GOT3 (cell line): ENCODE data around the gene AK1.
A peak's percentile ranks its signal among the peaks of the same experiment; 100 is the strongest.

ENCODE experiments used
- DNase-seq: peaks from one replicate; lab custom pipeline; 2025; ENCODE audit warnings: mixed read lengths; lab: John Stamatoyannopoulos, UW

AK1 gene, protein sequence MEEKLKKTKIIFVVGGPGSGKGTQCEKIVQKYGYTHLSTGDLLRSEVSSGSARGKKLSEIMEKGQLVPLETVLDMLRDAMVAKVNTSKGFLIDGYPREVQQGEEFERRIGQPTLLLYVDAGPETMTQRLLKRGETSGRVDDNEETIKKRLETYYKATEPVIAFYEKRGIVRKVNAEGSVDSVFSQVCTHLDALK

DNA sequence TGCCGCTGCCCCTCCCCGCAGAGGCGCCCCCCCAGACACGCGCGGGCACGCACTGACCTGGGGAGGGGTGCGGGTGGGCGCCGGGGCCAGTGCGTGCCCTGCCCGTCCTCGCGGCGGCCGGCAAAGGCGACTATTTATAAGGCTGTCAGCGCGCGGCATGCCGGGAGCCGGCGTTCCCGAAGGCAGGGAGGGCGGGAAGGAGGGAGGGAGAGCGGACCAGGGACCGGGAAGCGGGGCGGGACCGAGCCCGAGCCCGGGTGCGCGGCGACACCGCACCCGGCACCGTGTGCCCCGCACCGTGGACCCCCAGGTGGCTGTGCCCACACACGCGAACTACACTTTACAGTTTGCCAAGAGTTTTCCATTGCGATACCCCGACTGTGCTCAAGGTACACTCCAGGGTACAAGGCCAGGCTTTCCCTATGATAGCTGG lies at the start of gene AK1:
Gene AK1 (minus strand): TSS at position 110 of the 433 bp plus-strand sequence. CDS start 3,058 bp downstream, outside the sequence.
- no peak for DNase-seq

DNA sequence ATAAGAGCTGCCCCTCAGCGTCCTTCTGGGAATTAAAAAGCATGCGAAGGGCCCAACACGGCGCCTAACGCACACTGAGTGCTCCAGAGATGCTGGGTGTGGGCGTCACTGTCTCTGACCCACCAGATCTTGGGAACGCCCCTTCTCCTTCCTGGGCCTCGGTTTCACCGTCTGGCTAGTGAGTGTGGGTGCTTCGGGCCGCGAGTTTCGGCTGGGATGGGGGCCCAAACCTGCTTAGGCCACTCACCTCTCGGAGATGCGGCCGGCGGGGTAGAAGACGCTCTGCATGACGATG lies 49.4 kb upstream of the AK1 start:
- DNase-seq = no peak

DNA sequence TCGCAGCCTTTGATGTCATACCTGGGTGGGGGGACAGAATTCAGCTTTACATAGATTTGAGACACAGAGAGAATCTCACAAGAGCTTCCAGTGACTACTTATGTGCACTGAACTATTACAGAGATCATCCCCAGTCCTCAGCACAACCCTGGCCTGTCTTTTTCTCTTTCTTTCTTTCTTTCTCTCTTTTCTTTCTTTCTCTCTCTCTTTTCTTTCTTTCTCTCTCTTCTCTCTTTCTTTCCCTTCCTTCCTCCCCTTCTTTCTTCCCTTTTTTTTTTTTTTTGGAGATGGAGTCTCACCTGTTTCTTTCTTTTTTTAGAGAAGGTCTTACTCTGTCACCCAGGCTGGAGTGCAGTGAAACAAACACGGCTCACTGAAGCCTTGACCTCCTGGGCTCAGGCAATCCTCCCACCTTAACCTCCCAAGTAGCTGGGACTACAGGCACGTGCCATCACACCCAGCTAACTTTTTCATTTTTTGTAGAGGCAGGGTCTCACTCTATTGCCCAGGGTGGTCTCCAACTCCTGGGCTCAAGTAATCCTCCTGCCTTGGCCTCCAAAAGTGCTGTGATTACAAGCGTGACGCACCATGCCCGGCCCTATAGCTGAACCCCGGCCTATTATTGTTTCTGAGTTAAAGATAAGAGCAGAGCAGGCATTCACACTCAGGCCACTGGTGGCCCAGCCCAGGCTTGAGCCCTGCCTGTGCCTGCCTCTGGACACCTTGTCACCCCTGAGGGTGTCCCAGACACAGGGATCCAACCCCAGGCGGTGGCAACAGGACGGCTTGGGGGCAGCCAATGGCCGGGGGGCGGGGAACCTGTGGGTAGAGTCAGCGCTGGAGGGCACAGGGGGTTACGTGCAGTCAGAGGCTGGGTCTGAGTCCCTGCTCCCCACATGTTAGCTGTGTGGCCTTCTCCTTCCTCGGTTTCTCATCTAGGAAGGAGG lies 48.8 kb upstream of the AK1 start:
- no peak for DNase-seq

DNA sequence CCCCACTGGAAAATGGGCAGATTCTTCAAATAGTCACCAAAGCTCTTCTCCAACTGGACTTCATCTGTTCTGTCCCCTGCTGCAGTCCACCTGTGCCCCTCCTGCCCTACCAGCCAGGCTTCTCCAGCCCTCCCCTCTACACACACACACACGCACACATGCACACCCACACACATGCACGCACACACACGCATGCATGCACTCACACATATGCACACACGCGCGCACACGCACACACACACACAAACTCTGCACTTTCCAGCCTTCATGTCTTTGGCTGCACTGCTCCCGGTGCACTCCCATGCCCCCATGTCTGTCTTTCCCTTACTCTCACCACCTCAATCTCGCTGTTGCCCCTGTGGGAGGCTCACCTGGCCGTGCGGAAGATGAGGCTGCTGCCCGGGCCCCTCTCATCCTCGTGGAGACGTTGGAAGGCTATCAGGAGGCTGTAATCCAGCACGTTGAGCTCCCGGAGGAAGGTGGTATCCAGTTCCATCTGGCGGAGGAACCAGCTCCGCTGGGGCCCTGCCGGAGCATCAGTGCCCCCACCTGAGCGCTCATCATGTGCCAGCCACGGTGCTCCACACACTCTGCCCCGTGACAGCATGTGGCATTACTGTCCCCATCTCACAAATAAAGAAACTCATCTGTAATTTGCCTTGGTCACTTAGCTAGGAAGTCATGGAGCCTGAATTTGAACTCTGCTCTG lies 47.4 kb upstream of the AK1 start:
- no peak for DNase-seq

DNA sequence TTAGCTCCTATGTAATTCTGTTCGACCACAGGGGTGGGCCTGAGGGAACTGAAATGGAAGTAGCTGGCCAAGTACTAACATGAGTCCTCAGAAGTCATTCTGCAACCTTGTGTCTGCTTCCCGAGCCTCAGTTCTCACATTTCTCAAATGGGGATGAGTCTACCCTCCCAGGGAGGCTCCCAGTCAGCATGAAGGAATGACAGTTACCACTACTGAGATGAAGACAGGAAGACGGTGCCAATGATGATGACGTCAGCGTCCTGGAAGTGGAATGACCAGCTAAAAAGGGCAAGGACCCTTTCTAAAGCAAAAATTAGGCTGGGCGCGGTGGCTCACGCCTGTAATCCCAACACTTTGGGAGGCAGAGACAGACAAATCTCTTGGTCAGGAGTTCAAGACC lies 46.3 kb upstream of the AK1 start:
- DNase-seq = no peak

DNA sequence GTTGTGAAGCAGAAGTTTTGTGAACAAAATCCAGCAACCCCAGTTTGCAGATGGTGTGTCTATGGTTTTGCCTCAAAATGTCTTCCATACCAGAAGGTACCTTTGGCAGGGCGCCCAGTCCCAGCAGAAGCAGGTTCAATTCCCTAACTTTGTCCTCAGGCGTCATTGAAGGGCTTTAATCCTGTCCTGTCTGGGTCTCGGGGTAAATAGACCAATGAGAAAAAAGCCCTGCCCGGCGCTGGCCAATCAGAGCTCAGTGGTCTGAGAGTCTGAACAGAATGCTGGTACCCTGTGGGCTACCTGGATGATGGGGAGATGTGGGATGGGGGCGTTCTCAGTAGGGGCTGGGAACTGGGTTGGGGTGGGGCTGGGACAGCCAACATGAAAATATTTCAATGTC lies 45.6 kb upstream of the AK1 start:
- DNase-seq = no peak

DNA sequence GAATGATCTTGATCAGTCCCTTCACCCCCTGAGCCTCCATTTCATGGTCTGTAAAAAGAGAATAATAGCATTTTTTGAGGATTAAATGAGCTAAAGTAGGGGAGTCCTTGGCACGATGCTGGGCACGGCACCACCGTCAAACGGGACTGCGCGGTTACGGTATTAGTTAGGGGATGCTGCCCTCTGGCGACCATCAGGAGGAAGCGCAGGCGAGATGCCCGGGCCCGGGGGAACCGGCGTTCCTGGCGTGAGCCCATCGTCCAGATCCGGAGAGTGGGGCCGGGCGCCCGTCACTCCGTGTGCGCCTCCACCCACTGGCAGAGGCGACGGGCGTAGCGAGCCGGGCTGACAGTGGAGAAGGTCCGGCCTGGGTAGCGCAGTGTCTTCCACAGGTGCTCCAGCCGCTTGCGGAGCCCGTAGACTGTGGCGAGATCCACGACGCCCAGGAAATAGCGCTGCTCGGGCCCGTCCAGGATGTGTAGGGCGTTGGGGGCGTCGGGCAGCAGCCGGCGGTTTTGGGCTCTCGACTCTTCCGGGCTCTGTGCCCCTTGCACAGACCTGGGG lies 44.2 kb upstream of the AK1 start:
- no peak for DNase-seq

DNA sequence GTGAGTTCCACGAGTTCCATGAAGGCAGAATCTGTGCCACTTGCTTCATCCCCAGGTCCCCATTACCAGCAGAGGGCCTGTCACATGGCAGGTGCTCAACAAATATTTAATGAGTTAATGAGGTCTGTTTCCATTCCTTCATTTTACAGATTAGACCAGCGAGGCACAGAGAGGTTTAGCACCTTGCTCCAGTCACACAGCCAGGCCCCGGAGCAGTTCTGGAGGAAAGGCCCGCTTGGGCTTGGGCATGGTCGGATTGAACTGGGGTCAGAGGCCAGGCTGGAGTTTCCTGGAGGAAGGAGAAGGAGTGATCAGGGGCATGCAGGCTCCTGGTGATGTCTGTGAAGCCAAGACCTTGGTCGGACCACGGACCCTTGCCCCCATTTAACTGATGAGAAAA lies 43.3 kb upstream of the AK1 start:
- DNase-seq = no peak

DNA sequence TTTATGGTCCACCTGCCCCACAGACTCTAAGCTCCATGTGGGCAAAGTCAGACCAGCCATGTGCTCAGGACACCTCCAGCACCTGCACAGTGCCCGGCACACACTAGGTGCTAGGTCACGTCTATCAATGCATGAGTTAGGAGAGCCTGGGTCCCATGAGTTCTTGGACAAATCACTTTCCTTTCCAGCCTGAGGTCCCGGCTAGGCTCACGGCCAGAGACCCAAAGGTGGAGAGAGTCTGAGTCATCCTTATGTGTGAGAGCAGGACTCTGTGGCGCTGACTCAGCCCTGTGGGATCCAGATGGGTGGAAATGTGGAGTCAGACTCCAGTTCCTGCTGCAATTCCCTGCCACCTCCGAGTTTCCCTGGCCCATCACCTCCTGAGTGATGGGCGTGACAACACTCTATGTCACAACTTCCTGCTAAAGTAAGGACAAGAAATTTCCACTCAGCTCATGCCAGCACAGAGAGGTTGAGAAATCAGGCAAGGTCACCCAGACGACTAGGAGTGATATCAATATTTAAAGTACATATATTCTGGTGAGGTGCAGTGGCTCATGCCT lies 41.9 kb upstream of the AK1 start:
- peak; percentile 69 for DNase-seq

DNA sequence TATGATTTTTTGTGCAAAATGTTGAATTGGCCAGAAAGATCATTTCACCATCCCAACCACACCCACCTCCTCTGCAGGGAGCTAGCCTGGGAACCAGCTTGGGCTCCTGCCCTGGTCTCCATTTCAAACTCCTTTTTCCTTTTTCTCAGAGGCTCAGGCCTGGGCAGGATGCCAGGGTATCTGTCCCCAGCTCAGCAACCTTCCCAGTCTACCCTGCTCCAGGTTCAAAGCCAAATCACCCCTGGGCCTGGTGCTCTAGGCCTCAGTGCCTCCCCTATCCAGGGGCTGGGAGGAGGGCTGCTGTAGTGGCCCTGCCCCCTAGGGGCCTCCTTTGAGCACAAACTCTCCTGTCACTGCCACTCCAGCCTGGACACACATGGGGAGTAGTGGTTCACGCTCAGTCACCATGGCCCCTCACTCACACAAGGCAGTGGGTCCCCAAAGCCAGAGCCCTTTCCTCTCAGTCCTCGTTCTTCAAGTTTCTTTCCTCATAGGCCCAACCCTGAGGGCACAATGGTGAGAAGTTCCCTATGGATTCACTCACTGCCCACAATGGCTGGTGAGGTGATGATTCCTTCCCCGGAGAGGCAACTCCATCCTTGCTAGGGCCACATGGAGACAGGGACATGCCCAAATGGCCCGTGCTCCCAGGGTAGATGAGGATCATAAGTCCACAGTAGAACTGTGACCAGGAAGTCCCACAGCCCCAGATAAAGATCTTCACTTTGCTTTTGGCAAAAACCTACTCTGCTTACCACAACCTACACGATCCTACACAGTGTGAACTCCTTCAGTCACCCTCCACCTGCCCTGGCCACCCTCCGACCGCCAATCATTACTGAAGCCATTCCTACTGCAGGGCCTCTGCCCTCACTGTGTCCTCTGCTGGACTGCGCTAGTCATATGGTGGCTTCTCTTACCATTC lies 41.0 kb upstream of the AK1 start:
- DNase-seq = no peak

DNA sequence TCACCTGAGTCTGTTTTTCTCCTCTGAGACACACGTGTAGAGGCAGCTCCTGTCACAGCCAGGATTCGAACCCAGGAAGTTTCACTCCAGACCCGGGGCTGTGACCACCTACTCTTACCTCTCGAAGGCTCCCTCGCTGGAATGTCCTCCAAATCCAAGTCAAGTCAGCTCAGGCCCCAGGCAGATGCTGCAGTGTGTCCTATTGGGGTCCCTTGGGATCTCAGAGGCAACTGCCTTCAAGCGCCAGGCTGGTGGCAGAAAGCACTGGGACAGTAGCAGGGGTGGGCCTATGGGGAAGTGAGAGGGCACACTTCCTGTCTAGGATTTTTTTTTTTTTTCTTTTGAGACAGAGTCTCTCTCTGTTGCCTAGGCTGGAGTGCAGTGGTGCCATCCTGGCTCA lies 40.1 kb upstream of the AK1 start:
- DNase-seq = no peak

DNA sequence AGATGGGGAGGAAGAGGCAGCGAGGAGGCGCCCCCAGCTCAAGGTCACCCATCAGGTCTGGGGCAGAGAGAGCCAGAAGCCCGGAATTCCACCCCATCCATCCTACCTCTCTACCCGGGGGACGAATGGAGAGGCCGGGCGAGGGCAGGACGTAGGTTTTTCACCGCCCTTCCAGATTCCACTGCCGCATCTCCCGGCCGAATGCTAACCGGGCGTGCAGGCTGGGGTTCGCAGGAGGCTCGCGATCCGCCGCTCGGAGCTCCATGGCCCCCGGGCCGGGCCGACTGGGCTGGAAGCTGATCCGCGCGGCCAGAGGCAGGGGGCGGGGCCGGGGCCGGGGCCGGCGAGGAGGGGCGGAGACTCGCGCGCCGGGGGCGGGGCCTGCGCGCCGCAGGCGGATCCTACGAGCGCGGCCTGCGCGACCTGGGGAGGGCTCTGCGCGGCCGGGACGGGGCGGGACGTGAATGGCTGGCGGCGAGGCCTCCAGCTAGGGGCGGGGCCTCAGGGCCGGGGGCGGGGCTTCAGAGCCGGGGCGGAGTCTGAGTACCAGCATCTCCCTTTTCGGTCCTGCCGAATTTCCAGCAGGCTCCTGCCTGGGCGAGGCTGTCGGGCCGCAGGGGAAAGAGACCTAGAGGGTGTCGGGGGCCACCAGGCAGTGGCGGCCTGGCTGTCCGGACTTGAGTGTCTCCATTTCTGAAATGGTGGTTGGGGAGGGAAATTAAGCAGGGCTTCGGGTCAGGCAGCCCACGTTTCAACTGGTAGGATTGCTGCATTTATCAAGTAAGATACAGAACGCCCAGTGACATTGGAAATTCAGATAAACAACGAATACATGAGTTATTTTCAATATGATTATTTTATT lies 39.5 kb upstream of the AK1 start, which contains the start of gene ST6GALNAC4:
Gene ST6GALNAC4 (minus strand): TSS at position 322 of the 862 bp plus-strand sequence. CDS start 622 bp downstream, outside the sequence.
- DNase-seq = peak; percentile 68

DNA sequence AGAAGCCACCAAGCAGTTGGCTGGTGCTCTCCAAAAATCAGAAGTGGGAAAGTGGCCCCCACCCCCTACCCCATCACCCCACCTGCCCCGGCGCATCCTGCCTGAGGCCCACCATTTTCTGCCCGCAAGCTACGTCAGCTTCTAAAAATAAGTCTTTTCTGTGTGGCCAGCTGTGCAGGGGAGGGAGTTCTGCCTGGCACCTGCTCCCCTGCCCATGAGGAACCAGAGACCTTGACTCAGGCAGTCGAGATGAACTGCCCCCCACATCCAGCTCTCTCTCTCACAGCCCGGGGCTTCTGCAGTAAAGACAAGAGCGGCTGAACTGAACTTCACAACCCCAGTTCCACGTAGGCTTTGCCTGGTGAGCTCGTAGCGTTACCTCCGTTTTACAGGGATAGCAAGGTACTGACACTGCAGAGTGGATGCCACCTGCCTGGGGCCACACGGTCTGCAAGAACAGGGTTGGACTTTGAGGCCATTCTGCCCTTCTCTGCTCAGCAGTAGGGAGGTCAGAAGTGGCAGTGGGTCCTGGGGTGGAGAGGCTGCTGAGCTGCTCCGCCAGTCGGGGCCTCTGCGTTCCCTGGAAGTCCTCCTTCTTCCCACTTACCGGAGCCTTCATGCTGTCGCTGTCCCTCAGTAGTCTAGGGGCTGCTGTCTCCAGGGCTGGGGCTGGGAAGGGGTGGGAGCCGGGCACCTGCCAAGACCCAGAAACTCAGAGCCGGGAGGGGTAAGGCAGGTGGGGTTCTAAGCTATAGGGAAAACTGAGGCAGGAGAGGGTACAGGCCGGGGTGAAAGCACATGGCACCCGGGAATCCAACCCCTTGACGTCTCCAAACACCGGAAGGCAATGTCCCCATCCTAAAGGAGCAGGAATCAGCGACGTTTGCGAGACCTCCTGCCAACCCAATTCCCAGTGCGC lies 38.6 kb upstream of the AK1 start:
- DNase-seq = no peak

DNA sequence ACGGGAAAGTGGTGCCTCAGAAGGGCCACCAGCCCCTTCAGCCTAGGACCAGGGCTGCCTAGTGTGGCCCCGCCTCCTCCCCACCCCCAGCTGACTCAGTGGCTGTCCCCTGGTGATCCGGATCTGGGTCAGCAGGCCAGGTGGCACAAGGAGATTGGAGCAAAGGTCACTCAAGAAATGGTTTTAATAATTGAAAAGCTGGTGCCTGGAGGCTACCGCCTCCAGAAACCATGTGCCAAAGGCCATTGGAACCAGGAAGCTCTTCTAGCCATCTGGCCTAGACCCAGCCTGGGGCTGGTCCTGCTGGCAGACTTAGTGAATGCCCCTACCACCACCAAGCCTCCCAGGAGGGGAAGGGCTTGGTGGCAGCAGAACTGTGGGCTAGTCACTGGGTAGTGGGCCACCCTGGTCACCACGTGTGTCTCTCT lies 37.9 kb upstream of the AK1 start:
- DNase-seq = no peak

DNA sequence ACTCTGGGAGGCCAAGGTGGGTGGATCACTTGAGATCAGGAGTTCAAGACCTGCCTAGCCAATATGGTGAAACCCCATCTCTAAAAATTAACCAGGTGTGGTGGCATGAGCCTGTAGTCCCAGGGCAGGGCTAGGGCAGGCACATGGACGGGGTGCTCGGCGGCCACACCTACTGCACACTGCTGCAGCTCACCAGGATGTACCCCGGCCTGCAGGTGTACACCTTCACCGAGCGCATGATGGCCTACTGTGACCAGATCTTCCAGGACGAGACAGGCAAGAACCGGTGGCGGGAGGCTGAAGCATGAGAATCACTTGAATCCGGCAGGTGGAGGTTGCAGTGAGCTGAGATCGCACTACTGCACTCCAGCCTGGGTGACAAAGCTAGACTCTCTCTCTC lies 36.2 kb upstream of the AK1 start:
- no peak for DNase-seq

DNA sequence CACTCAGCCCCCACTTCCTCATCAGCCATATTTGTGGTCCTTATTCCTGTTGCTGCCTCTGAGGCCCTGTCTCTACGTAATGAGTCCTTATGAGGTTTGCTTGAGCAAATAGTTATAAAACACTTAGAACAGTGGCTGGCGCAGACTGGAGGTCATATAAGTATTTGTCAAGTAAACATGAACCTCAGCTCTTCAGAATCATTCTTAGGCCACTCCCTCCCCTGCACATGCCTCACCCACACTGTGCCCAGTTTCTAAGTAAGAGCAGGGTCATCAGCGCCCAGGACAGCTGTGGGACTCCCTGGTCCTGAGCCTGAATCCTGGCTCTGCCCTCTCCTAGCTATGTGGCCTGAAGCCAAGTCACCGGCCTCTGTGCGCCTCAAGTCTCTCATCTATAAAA lies 35.4 kb upstream of the AK1 start:
- no peak for DNase-seq

DNA sequence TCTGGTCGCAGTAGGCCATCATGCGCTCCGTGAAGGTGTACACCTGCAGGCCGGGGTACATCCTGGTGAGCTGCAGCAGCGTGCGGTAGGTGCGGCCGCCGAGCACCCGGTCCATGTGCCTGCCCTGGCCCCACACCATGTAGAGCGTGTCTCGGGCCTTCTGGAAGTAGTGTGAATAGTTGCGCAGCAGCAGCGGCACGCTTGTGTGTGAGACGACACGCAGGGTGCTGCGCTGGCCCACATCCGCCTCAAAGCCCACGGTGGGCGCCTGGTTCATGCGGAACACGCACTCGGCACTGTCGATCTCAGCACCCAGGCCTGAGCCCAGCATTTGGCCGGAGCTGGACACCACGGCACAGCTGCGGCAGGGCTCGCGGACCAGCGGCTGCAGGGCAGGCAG lies 34.8 kb upstream of the AK1 start:
- DNase-seq = no peak

DNA sequence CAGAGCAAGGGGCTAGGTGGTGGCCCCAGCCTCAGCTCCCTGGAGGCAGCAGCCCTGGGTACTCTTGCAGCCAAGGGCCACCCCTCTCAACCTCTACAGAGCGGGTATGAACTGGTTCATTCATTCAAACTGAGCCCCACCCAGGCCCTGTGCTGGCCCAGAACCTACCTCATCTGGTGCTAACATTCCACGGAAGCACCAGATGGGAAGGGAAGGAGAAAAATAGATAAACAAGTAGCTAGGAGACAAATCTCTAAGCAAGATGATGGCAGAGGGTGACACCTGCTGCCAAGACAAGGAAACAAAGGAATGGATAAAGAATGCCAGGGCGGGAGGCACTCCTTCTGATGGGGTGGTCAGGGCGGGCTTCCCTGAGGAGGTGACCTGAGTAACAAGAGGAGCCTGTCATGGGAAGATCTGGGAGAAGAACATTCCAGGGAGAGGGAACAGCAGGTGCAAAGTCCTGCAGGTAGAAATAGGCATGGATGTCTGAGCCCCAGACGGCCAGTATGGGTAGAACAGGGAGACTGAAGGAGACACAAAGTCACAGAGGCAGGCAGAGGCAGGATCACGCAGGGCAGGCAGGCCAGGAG lies 33.2 kb upstream of the AK1 start:
- no peak for DNase-seq
